A673 (cell line): ENCODE data around the gene CBX7.

Experiments used
- CTCF ChIP-seq: fragments of 300-800, 200-600 bp; sonication (generic); conservative IDR thresholded peaks from 2 replicates; pipeline ENCODE4 v1.5.1; 2017; ENCODE audit warnings: low read depth, mild to moderate bottlenecking, antibody characterized with exemption, low read length, moderate library complexity, mixed read lengths
- EZH2 ChIP-seq: fragments of 200-600 bp; sonication (generic); IDR thresholded peaks from 2 replicates; pipeline ENCODE4 v1.6.1; 2017; ENCODE audit warnings: borderline replicate concordance, low read depth, mild to moderate bottlenecking, mixed read lengths, antibody characterized with exemption, low read length; ENCODE audit not compliant: poor library complexity, severe bottlenecking

GRCh38 chr22:39081598-39081997 lies 70.9 kb downstream of the CBX7 start:
- no peak for TF ChIP-seq CTCF
- no peak for TF ChIP-seq EZH2
